GM19452 (cell line): ENCODE measurements around the gene PLEKHF1.
"Not testable (repeated sequence)": the region's sequence is repeated elsewhere in the genome, so short reads cannot be mapped to it uniquely, and the experiment has no call there.

Experiments used
- ATAC-seq: cut with Tn5 transposase; IDR thresholded peaks from one replicate; pipeline ENCODE4 v1.9.1; 2021; ENCODE audit not compliant: unreplicated experiment

PLEKHF1 gene

GRCh38 chr19:29663861-29664752, 1.2 kb upstream of the PLEKHF1 start:
- ATAC-seq, result no peak

GRCh38 chr19:29664753-29665214, 477 bp upstream of the PLEKHF1 start:
- ATAC-seq, result no peak

GRCh38 chr19:29665826-29666577, 741 bp downstream of the PLEKHF1 start:
- ATAC-seq, result no peak

GRCh38 chr19:29666578-29667386, 1.5 kb downstream of the PLEKHF1 start:
- no peak for ATAC-seq

- no peak for ATAC-seq
Measured at GRCh38 chr19:29667387-29667783, 2.1 kb downstream of the PLEKHF1 start.

- ATAC-seq, result no peak
Measured at GRCh38 chr19:29667901-29668341, 2.7 kb downstream of the PLEKHF1 start.

GRCh38 chr19:29668746-29669609, 3.7 kb downstream of the PLEKHF1 start:
- ATAC-seq, result no peak

- ATAC-seq, result no peak
Measured at GRCh38 chr19:29670255-29670654, 5.0 kb downstream of the PLEKHF1 start.

GRCh38 chr19:29671026-29671392, 5.7 kb downstream of the PLEKHF1 start:
- not testable (repeated sequence) for ATAC-seq

GRCh38 chr19:29671393-29672160, 6.3 kb downstream of the PLEKHF1 start:
- ATAC-seq, result peak; percentile 74

GRCh38 chr19:29672319-29672932, 7.2 kb downstream of the PLEKHF1 start:
- no peak for ATAC-seq

- ATAC-seq, result peak; percentile 42
Measured at GRCh38 chr19:29672933-29673336, 7.7 kb downstream of the PLEKHF1 start.

GRCh38 chr19:29673451-29674371, 8.4 kb downstream of the PLEKHF1 start:
- no peak for ATAC-seq

- ATAC-seq, result no peak
Measured at GRCh38 chr19:29674374-29675119, 9.3 kb downstream of the PLEKHF1 start.

GRCh38 chr19:29675120-29675649, 9.9 kb downstream of the PLEKHF1 start:
- ATAC-seq, result no peak

GRCh38 chr19:29675650-29676186, 10.5 kb downstream of the PLEKHF1 start:
- ATAC-seq, result no peak

- ATAC-seq, result no peak
Measured at GRCh38 chr19:29676586-29676985, 11.3 kb downstream of the PLEKHF1 start.
